ENCODE measurements around the gene SEC61B.

- TF ChIP-seq POLR2A (IDR thresholded peaks at IDR 0.05), result no peak
- TF ChIP-seq, protein P1, sequence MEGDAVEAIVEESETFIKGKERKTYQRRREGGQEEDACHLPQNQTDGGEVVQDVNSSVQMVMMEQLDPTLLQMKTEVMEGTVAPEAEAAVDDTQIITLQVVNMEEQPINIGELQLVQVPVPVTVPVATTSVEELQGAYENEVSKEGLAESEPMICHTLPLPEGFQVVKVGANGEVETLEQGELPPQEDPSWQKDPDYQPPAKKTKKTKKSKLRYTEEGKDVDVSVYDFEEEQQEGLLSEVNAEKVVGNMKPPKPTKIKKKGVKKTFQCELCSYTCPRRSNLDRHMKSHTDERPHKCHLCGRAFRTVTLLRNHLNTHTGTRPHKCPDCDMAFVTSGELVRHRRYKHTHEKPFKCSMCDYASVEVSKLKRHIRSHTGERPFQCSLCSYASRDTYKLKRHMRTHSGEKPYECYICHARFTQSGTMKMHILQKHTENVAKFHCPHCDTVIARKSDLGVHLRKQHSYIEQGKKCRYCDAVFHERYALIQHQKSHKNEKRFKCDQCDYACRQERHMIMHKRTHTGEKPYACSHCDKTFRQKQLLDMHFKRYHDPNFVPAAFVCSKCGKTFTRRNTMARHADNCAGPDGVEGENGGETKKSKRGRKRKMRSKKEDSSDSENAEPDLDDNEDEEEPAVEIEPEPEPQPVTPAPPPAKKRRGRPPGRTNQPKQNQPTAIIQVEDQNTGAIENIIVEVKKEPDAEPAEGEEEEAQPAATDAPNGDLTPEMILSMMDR (IDR thresholded peaks at IDR 0.05), result peak in 3 of 6 experiments; percentile 12 to 36 (median 22)
Observed at GRCh38 chr9:99231711-99232110, 9.6 kb downstream of the SEC61B start.
